DOHH2 (cell line): ENCODE measurements around the gene PIK3C2B.

Source experiments
- H3F3A ChIP-seq: fragments of 200-600 bp; sonication (generic), shearing (Covaris generic); 2 replicates; pipeline ENCODE4 v1.6.0; 2016; ENCODE audit warnings: antibody characterized with exemption, mild to moderate bottlenecking; ENCODE audit not compliant: control insufficient read depth, insufficient read depth
- H3K27ac ChIP-seq: fragments of 200-600 bp; sonication (generic); 2 replicates; pipeline ENCODE4 v1.5.1; 2014; ENCODE audit warnings: low read depth, mild to moderate bottlenecking, low read length, moderate library complexity
- H3K27me3 ChIP-seq: fragments of 200-600 bp; sonication (generic); 2 replicates; pipeline ENCODE4 v1.6.1; 2014; ENCODE audit warnings: mild to moderate bottlenecking, low read length, mixed read lengths; ENCODE audit not compliant: control insufficient read depth
- H3K36me3 ChIP-seq: fragments of 200-600 bp; sonication (generic); 2 replicates; pipeline ENCODE4 v1.6.1; 2014; ENCODE audit warnings: mild to moderate bottlenecking, low read length, moderate library complexity, mixed read lengths; ENCODE audit not compliant: control insufficient read depth
- H3K4me1 ChIP-seq: fragments of 200-600 bp; sonication (generic); 2 replicates; pipeline ENCODE4 v1.6.1; 2014; ENCODE audit warnings: mild to moderate bottlenecking, low read length, mixed read lengths; ENCODE audit not compliant: control insufficient read depth
- H3K4me2 ChIP-seq: fragments of 200-600 bp; sonication (generic); 2 replicates; pipeline ENCODE4 v1.6.0; 2014; ENCODE audit warnings: mild to moderate bottlenecking, low read length, moderate library complexity
- H3K4me3 ChIP-seq: fragments of 200-600 bp; sonication (generic); 2 replicates; pipeline ENCODE4 v1.5.1; 2014; ENCODE audit warnings: mild to moderate bottlenecking, low read length, mixed read lengths
- H3K79me2 ChIP-seq: fragments of 200-600 bp; sonication (generic); 2 replicates; pipeline ENCODE4 v1.6.1; 2014; ENCODE audit warnings: mild to moderate bottlenecking, low read length, mixed read lengths; ENCODE audit not compliant: control insufficient read depth
- H3K9me2 ChIP-seq: fragments of 200-600 bp; sonication (generic); replicated peaks from 2 replicates; pipeline ENCODE4 v1.6.1; 2014; ENCODE audit warnings: mild to moderate bottlenecking, low read length, mixed read lengths; ENCODE audit not compliant: control insufficient read depth
- H3K9me3 ChIP-seq: fragments of 200-600 bp; sonication (generic); 2 replicates; pipeline ENCODE4 v1.6.1; 2014; ENCODE audit warnings: antibody characterized with exemption, low read length, mixed read lengths; ENCODE audit not compliant: control insufficient read depth, insufficient read depth
- H4K20me1 ChIP-seq: fragments of 200-600 bp; sonication (generic); 2 replicates; pipeline ENCODE4 v1.6.0; 2014; ENCODE audit warnings: low read depth, mild to moderate bottlenecking, antibody characterized with exemption, low read length, moderate library complexity; ENCODE audit not compliant: control insufficient read depth, insufficient read depth
- CTCF ChIP-seq: fragments of 200-600 bp; sonication (generic); IDR thresholded peaks from one replicate; pipeline ENCODE4 v1.5.1; 2014; ENCODE audit warnings: antibody characterized with exemption, mild to moderate bottlenecking, low read depth, low read length; ENCODE audit not compliant: poor library complexity, severe bottlenecking
- EZH2phosphoT487 ChIP-seq: fragments of 200-600 bp; sonication (generic); IDR thresholded peaks from 2 replicates; pipeline ENCODE4 v1.6.1; 2017; ENCODE audit warnings: borderline replicate concordance, mild to moderate bottlenecking, antibody characterized with exemption, low read length, moderate library complexity, mixed read lengths

PIK3C2B gene

GRCh38 chr1:204513117-204513716 is 18.6 kb upstream of the PIK3C2B start:
- no peaks in the 10 kb centered on the region for H4K20me1 ChIP-seq
- peaks cover 56% of the 10 kb centered on the region for H3F3A ChIP-seq
- H3K4me2 ChIP-seq, result peak overlapping the region; percentile 73
- H3K27me3 ChIP-seq, result no peaks in the 10 kb centered on the region
- H3K4me1 ChIP-seq, result peaks cover 87% of the 10 kb centered on the region
- peaks cover 20% of the 10 kb centered on the region for H3K79me2 ChIP-seq
- H3K9me3 ChIP-seq, result no peaks in the 10 kb centered on the region
- TF ChIP-seq EZH2phosphoT487, result no peak
- peak; percentile 20 for TF ChIP-seq CTCF
- peaks cover 24% of the 10 kb centered on the region for H3K36me3 ChIP-seq
- no peaks in the 10 kb centered on the region for H3K9me2 ChIP-seq
- H3K4me3 ChIP-seq, result peak overlapping the region; percentile 88
- H3K27ac ChIP-seq, result peak overlapping the region; percentile 95

- Histone ChIP-seq H4K20me1 (no peaks in the 10 kb centered on the region), H3K9me2 (no peaks in the 10 kb centered on the region), H3K4me3 (0 out of 2 replicates have a peak overlapping the region, but pooled peaks have one; percentile 10), H3K9me3 (no peaks in the 10 kb centered on the region), H3K36me3 (peaks cover 8% of the 10 kb centered on the region), H3K79me2 (peaks cover 2% of the 10 kb centered on the region), H3F3A (peaks cover 53% of the 10 kb centered on the region), H3K4me2 (peak overlapping the region; percentile 73), H3K27me3 (no peaks in the 10 kb centered on the region), H3K4me1 (peaks cover 85% of the 10 kb centered on the region), H3K27ac (peak overlapping the region; percentile 95)
- TF ChIP-seq CTCF (no peak), EZH2phosphoT487 (no peak)
Measured at GRCh38 chr1:204511366-204511765, 16.8 kb upstream of the PIK3C2B start.

- H3K4me1 ChIP-seq, result peaks cover 75% of the 10 kb centered on the region
- no peak overlapping the region; the same call in 1 of the 2 replicates for H3K4me3 ChIP-seq
- H3K27me3 ChIP-seq, result no peaks in the 10 kb centered on the region
- no peaks in the 10 kb centered on the region for H3K9me3 ChIP-seq
- H4K20me1 ChIP-seq, result no peaks in the 10 kb centered on the region
- H3K79me2 ChIP-seq, result no peaks in the 10 kb centered on the region
- H3K36me3 ChIP-seq, result peaks cover 7% of the 10 kb centered on the region; the same call in 1 of the 2 replicates
- TF ChIP-seq CTCF (no peak), EZH2phosphoT487 (no peak)
- peaks cover 35% of the 10 kb centered on the region for H3F3A ChIP-seq
- H3K4me2 ChIP-seq, result peak overlapping the region; percentile 98; the same call in 1 of the 2 replicates
- H3K27ac ChIP-seq, result peak overlapping the region; percentile 97
- no peaks in the 10 kb centered on the region for H3K9me2 ChIP-seq
Measured at GRCh38 chr1:204509186-204509635, 14.6 kb upstream of the PIK3C2B start.
